Measurements from ENCODE around the gene APOL3. TPM values are rescaled to one million over a fixed set of nuclear protein-coding genes. Genes with fewer than 3 reads are reported as not detected.
"Not testable (repeated sequence)": the region's sequence is repeated elsewhere in the genome, so short reads cannot be mapped to it uniquely, and the experiment has no call there.

The APOL3 gene
- polyA plus RNA-seq, 1 experiment, result 4.2 TPM

DNA sequence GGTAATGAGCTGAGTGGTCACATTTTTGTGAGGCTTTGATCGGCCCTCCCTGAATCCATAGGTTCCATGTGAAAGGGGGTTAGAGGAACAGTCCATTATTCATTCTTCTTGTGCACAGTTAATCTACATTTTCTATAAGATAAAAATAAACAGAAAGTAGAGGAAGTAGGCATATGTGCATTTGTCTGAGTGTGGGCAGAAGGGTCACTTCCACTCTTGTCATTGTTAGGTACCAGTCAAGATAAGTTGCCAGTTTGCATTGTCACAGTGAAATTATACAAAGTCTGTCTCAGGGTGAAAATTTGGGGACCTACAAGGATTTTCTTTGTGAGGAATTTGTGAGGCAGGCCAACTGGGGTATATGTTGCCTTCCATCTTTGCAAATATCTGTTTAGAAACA, 45.7 kb upstream of the APOL3 start:
- POLR2A ChIA-PET, result no interaction called here
- TF ChIP-seq, protein P1, sequence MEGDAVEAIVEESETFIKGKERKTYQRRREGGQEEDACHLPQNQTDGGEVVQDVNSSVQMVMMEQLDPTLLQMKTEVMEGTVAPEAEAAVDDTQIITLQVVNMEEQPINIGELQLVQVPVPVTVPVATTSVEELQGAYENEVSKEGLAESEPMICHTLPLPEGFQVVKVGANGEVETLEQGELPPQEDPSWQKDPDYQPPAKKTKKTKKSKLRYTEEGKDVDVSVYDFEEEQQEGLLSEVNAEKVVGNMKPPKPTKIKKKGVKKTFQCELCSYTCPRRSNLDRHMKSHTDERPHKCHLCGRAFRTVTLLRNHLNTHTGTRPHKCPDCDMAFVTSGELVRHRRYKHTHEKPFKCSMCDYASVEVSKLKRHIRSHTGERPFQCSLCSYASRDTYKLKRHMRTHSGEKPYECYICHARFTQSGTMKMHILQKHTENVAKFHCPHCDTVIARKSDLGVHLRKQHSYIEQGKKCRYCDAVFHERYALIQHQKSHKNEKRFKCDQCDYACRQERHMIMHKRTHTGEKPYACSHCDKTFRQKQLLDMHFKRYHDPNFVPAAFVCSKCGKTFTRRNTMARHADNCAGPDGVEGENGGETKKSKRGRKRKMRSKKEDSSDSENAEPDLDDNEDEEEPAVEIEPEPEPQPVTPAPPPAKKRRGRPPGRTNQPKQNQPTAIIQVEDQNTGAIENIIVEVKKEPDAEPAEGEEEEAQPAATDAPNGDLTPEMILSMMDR (IDR thresholded peaks at IDR 0.05; ENCODE audit: low read depth, low read length), result no peak
- Histone ChIP-seq H3K9me3 (ENCODE audit: control insufficient read depth, insufficient read depth, low read length) (no peaks in the 10 kb centered on the region), H3K4me3 (ENCODE audit: low read depth, low read length) (no peak overlapping the region), H3K27me3 (ENCODE audit: control insufficient read depth, insufficient read depth, low read length) (peaks cover 6% of the 10 kb centered on the region), H3K27ac (ENCODE audit: low read depth, low read length) (no peak overlapping the region)
- CTCF ChIA-PET, result no interaction called here
- no peak for DNase-seq (ENCODE audit: low read depth, low spot score)

DNA sequence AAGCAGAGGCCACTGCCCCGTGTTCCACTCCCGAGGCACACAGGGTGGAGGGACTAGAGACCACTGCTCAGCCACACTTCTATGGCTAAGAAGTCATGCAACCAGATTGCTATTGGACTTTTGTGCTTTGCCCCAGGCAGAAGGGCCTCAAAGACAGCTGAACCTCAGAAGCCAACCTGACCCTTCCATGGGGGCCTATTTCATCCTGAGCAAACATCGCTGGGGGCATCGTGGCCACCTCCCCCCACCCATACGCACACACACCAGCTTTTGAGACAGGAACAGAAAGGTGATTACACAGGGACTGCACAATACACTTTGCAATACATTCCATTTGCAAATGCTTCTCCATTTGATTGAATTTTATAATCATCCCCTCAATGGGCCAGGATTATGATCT, 45.0 kb upstream of the APOL3 start:
- H3K27me3 ChIP-seq (ENCODE audit: control insufficient read depth, insufficient read depth, low read length); DNase-seq (ENCODE audit: low read depth, low spot score); H3K4me3 ChIP-seq (ENCODE audit: low read depth, low read length); CTCF ChIA-PET; POLR2A ChIA-PET; H3K9me3 ChIP-seq (ENCODE audit: control insufficient read depth, insufficient read depth, low read length); H3K27ac ChIP-seq (ENCODE audit: low read depth, low read length): not testable (repeated sequence)

DNA sequence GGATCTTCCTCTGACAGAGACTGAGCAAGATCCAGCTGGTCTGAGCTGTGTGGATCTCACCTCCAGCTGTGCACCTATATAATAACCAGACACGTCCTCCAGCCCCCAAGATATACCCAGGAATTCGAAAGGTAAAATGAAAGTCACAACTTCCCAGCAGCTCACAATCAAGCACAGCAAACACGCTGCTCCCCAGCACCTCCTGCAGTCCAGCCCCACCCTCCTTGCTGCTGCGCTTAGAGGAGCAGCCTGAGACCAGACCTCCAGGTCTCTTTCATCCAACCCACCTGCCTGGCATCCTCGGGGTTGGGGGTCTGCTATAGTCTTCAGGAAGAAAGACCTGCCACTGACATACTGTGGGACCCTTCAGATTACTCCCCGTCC, 44.1 kb upstream of the APOL3 start:
- Histone ChIP-seq H3K27ac (ENCODE audit: low read depth, low read length) (no peak overlapping the region), H3K9me3 (ENCODE audit: control insufficient read depth, insufficient read depth, low read length) (no peaks in the 10 kb centered on the region), H3K4me3 (ENCODE audit: low read depth, low read length) (no peak overlapping the region), H3K27me3 (ENCODE audit: control insufficient read depth, insufficient read depth, low read length) (peaks cover 6% of the 10 kb centered on the region)
- ChIA-PET POLR2A (interaction anchor here (1.1 kb wide), 1 partner anchor 22 kb away, joined by 3 read pairs; no protein-coding TSS in a partner anchor), CTCF (interaction anchor here (0.9 to 1.1 kb wide), 3 partner anchors 10 to 282 kb away, joined by 3 to 14 read pairs (median 6); no protein-coding TSS in a partner anchor)
- TF ChIP-seq, protein P1 (IDR thresholded peaks at IDR 0.05; ENCODE audit: low read depth, low read length), result no peak
- DNase-seq (ENCODE audit: low read depth, low spot score), result no peak

DNA sequence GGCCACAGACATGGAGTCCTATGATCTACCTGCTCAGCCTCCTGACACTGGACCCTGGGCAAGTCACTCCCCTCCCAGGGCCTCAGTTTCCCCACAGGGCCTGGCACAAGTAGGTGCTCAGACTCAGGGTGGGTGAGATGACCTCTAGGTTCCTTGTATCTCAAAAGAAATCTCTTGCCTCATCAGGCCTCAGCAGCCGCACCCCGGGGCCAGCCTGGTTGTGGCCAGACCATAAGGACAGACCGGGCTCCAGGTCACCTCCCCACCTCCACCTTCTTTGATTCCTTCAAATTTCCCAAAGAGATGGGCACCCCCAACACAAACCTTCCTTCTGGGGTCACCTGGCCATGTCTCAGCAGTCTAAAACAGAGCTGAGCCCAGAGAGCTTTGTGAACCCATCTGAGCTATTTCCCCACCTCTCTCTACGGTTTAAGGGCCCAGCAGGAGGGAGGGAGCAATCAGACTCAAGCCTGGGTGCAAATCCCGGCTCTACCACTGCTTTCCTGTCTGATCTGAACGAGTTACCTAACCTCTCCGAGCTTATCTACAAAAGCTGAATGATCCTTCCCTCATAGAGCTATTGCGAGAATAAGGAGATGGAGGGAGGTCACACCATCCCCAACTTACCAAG, 43.6 kb upstream of the APOL3 start:
- Histone ChIP-seq H3K27ac (ENCODE audit: low read depth, low read length) (no peak overlapping the region), H3K4me3 (ENCODE audit: low read depth, low read length) (no peak overlapping the region), H3K27me3 (ENCODE audit: control insufficient read depth, insufficient read depth, low read length) (peaks cover 6% of the 10 kb centered on the region), H3K9me3 (ENCODE audit: control insufficient read depth, insufficient read depth, low read length) (no peaks in the 10 kb centered on the region)
- TF ChIP-seq, protein P1 (IDR thresholded peaks at IDR 0.05; ENCODE audit: low read depth, low read length), result no peak
- POLR2A ChIA-PET, result interaction anchor here (1.1 kb wide), 1 partner anchor 23 kb away, joined by 3 read pairs; no protein-coding TSS in a partner anchor
- CTCF ChIA-PET, result interaction anchor here (0.9 to 1.1 kb wide), 3 partner anchors 9 to 282 kb away, joined by 3 to 14 read pairs (median 6); no protein-coding TSS in a partner anchor
- no peak for DNase-seq (ENCODE audit: low read depth, low spot score)

DNA sequence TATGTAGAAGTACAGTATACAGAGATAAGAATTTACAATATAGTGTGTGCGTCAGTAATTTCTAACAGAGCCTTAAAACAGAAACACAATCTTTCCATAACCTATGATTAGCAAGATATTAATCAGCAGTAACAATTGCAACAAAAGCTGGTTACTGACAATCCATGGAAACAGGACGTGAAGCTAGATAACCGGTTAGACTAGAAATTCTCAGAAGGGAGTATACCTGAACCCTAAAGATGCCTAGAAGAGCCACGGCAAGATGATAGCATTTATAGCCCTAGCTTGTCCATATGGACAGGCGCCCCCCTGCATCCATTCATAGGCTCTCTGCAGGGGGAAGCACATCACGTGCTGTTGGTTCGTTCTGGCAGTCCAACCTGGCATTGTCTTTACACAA, 42.9 kb upstream of the APOL3 start:
- H3K27me3 ChIP-seq (ENCODE audit: control insufficient read depth, insufficient read depth, low read length); H3K27ac ChIP-seq (ENCODE audit: low read depth, low read length); H3K4me3 ChIP-seq (ENCODE audit: low read depth, low read length); DNase-seq (ENCODE audit: low read depth, low spot score); H3K9me3 ChIP-seq (ENCODE audit: control insufficient read depth, insufficient read depth, low read length); POLR2A ChIA-PET: not testable (repeated sequence)
- CTCF ChIA-PET, result interaction anchor here (0.7 kb wide), 1 partner anchor 283 kb away, joined by 3 read pairs; no protein-coding TSS in a partner anchor

DNA sequence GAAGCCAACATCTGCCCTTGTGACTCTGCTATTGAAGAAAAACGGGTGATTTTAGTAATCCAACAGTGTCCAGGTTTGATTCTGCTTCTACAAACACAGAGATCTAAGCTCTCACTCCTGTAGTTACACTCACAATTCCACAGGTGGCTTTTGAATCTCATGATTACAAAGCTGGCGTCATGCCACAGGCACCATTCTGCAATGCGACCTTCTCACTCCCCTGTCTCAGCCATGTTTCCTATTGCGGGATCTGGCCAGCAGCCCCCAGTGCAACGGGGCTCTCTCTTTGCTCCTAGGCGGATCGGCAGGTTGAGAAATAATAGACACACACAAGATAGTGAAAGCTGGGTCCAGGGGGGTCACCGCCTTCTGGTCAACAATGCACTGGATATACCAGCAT, 42.4 kb upstream of the APOL3 start:
- POLR2A ChIA-PET; H3K4me3 ChIP-seq (ENCODE audit: low read depth, low read length); H3K9me3 ChIP-seq (ENCODE audit: control insufficient read depth, insufficient read depth, low read length); H3K27ac ChIP-seq (ENCODE audit: low read depth, low read length); H3K27me3 ChIP-seq (ENCODE audit: control insufficient read depth, insufficient read depth, low read length); DNase-seq (ENCODE audit: low read depth, low spot score): not testable (repeated sequence)
- CTCF ChIA-PET, result interaction anchor here (0.7 kb wide), 1 partner anchor 284 kb away, joined by 3 read pairs; no protein-coding TSS in a partner anchor
